ENCODE results near the gene EEFSEC.

EEFSEC gene

DNA sequence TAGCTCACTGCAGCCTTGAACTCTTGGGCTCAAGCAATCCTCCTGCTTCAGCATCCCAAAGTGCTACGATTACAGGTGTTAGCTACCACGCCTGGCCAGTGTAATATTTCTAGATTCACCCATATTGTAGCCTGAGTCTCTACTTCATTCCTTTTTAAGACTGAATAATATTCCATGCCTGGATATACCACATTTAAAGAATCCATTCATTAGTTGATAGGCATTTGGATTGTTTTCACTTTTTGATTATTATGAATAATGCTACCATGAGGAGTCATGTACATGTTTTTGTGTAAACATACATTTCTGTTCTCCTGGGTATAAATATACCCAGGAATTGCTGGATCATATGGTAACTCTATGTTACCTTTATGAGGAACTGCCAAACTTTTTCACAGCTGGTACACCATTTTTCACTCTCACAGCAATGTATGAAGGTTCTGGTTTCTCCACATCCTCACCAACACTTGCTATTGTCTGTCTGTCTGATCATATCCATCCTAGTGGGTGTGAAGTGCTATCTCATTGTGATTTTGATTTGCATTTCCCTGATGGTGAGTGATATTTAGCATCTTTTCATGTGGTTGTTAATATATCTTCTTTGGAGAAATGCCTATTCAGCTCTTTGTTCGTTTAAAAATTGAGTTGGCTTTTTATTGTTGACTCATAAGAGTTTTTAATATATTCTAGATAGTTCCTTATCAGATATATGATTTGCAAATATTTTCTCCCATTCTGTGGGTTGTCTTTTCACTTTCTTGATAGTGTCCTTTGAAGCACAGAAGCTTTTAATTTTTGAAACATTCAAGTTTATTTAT, 32.6 kb downstream of the EEFSEC start:
- no peak for DNase-seq

DNA sequence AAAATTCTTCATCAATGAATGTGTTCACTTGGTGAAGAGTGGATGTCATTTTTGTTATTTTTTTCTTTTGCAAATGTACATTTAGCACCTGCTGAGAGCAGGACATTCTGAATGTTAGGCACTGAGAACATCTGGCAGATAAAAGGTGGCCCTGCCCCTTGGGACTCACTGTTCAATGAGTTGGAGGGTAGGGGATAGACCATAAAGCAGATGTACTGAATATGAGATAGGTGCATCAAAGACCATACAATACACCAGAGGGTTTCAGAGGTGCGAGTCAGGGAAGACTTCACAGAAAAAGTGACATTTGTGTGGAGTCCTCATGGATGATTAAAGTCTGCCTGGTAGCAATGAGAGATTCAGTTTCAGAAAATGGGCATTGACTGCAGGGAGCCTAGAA, 34.2 kb downstream of the EEFSEC start:
- DNase-seq, result no peak

DNA sequence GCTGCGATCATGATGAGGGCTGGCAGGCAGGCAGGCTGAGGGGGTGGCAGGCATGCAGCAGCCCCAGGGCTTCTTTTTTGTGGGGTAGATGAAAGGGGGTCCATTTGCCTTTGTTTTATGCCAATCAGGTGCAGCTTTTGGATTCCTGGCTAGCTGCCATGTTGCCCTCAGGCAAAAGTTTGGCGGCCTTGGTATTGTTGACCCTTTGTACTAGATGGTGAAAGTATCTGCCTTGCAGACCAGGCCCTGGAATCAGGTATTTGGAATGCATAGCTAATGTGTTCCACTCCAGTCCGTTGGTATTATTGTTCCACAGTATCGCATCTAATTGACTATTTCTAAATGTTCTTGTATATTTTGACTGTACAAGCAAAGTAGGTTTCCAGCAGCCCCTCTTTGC, 35.0 kb downstream of the EEFSEC start:
- no peak for DNase-seq

DNA sequence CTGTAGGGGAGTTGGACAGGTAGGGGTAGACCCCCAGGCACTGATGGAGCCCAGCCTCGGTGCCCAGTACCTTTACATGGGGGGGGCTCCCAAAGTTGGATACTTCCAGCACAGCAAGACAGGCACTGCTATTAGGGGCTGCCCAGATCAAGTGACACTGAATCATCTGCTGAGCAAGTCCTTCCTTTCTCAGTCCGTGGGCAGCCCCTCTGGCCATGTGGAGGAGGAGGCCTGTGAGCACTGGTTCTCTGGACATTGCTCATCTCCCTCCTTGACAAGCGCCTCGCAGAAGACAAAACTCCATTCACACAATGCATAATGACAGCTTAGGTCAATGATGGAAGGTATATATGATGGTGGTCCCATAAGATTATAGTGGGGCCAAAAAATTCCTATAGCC, 35.7 kb downstream of the EEFSEC start:
- no peak for DNase-seq

DNA sequence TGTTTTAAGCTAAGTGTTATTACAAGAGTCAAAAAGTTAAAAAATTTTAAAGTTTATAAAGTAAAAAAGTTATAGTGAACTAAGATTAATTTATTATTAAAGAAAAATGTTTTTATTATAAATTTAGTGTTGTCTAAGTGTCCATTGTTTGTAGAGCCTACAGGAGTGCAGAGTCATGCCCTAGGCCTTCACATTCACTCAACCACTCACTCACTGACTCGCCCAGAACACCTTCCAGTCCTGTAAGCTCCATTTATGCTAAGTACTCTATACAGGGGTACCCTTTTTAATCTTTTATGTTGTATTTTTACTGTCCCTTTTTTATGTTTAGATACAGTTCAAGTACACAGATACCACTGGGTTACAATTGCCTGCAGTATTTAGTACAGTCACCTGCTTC, 37.2 kb downstream of the EEFSEC start:
- no peak for DNase-seq

DNA sequence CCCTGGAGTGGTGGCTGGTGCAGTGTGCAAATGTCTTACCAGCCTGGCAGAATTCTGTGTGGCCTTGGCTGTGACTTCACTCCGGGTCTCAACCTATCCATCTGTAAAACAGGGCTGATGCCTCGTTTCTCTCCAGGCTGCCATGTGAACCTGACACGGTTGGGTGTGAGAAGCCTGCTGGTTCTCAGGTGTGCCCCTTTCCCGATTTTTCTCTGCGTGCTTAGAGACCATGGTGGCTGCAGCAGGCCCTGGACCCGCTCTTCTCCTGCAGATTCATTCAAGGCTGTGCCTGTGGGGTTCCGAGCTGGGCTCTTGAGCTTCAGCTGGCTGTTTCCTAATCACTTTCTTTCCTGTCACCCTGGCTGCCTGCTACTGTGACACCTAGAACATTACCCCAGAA, 38.9 kb downstream of the EEFSEC start:
- no peak for DNase-seq

DNA sequence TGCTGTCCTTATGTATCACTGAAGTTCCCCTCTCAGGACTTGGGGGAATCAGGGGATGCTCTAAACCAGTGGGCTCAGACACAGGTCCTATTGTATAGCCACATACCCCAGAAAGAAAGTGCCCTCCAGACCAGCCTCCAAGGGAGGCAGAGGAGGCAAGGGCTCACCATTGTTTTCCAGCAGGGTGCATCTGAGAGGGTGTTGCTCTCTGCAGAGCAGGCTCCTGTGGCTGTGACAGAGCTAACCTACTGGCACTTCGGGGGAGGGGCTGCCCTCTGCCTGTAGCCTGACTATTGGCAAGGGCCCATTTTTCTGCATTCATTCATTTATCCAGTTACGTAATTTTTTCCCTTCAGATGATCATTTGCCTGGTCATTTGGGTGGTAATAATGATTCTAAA, 39.9 kb downstream of the EEFSEC start:
- DNase-seq, result no peak

DNA sequence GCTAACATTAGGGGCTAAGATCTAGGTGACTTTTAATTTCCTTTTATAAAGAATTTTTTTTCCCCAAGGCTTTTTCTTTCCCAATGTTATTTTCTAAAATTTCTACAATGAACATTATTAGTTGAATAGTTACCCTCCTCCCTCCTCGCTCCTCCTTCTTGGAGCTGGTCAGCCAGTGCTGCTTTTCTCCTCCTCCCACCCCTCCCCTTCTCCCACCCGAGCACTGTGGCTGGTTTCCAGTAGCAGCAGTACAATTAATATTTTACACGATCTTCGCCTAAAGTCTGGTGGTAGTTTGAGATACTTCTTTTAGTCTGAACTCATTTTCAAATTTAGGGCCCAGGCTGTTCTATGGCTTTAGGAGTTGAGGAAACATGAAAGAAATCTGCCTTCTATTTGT, 41.6 kb downstream of the EEFSEC start:
- DNase-seq, result no peak

DNA sequence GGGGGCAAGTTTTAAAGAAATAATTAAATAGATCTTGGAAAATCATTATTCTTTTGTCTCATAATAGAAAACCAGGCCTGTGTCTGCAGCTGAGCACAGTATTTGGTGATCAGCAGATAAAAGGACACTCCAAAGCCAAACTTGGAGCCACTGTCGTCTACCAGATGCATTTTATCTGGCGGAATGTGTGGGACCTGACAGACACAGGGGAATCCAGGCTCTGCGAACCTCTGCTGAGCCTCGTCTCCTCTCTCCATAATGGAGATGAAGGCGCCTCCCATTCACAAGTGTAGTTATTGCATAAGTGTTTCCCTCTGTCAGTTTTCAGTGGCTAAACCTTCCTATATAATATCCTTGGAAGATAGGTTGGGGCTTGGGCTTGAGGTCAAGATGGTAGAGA, 42.1 kb downstream of the EEFSEC start:
- no peak for DNase-seq

DNA sequence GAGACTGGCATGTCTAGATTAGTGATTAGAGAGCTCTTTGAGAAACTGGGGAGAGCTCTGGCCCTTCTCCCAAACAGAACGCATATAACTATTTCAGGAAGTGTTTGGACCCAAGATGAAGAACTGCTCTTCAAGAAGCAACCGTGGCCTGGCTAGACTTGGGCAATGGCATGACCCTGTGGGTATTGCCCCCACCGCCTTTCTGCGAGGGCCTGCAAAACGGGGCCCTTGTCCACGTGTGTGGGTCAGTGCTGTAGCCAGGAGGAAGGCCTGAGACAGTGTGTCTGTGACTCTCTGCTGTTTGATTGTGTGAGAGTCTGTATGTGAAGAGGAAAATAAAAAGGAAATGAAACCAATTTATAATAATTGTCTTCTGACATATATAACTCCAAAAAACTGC, 42.5 kb downstream of the EEFSEC start:
- DNase-seq, result no peak

DNA sequence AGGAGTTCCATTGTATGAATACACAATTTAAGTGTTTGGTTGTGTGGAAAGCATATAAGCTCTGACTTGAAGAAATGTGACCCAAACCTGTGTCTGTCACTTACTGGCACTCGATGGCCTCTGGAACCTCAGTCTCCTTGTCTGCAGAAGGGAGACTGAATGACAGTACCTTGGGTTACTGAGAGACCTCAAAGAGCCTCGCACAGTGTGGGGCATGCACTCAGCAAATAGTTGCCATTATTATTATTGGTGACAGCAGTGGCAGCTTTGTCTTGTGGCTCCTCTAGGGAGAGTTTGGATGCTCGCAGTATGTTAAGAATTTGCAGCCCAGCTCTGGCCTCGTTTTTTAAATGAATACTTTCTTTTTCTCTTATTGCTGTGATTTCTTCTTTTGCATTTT, 43.4 kb downstream of the EEFSEC start:
- DNase-seq, result no peak

DNA sequence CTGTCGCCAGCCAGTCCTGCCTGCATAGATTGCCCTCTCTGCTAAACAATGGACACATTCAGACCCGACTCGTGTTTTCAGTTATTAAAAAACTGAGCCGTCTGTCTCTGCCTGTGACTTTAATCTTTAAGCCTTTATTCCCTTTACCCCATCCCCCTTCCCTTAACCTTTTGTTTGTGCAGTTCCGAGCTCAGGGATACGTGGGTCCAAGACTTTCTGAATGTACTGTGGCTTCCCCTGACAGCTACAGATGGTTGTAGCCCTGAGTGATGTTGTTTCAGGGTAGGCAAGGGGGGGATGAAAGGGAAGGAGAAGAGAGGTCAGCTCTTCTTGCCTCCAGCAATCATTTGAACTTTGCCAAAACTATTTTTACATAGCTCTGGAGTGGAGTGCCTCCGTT, 44.6 kb downstream of the EEFSEC start:
- no peak for DNase-seq

DNA sequence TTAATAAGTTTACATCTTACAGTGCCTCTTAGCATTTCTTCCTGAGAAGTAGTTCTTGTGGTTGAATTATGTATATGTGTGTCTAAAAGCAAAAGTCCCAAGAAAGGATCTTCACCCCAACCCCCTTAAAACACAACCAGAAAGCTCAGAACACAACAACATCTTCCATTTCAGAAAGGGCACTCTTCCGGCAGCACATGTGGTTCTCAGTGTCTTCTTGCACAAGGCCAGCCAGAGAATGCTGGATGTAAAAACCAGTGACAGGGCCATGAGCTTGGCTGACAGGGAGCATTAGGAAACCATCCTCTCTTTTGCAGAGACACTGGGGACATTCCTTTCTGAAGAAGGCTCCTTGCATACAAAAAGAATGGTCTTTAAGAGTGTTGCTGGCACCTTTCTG, 45.0 kb downstream of the EEFSEC start:
- no peak for DNase-seq

DNA sequence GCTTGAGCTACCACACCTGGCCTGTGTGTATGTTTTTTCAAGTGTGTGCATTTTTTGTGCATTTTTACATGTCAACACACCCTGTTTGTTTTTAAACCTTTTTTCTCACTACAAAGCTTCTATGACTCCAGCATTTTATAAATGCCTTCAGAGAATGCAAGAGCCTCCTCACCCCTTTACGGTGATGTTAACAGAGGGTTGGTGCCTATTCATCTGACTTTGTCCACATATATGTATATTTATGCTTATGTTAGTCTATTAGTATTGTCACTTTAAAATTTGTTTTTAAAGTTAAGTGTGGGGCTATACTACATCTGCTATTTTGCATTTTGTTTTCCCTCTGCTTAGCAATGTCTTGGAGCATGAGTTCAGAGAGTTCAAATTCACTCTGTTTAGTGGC, 45.8 kb downstream of the EEFSEC start:
- no peak for DNase-seq

DNA sequence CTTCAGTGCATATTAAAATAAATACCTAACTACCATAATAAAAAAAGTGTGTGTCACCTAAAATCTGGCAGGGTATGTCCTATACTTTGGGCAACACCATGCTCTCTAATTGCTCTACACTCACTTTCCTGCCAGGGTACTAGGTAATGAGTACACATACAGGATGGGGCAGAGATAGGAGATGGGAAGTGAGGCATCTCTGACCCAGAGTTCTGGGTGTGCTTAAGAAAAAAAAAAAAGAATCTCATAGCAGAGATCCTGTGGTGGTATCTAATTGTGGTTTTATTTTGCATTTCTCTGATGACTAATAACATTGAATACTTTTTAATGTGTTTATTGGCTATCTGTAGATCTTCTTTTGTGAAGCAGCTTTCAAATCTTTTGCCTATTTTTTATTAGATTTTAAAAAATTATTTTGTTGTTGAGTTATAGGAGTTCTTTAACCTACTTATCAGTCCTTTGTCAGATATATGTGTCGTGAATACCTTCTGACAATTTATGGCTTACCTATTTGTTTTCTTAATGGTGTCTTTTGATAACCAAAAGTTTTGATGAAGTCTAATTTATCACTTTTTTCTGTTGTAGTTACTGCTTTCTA, 48.0 kb downstream of the EEFSEC start:
- DNase-seq, result no peak

DNA sequence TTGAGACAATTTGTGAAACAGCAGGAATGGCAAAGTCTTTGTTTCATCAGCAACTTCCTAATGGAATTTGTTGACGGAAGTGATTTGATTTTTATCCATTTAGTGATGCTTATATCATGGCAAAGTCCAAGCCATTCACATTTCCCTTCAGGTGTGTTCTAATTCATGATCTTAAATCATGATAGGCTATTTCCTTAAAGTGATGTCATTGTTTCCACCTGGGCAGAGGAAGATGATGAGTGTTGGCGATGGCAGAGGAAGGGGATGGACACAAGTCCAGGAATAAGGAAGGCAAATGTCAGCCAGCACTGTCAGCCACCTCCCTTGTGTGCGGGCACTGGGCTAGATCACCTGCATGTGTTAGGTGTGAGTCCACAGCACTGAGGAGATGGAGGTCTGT, 49.9 kb downstream of the EEFSEC start:
- no peak for DNase-seq

DNA sequence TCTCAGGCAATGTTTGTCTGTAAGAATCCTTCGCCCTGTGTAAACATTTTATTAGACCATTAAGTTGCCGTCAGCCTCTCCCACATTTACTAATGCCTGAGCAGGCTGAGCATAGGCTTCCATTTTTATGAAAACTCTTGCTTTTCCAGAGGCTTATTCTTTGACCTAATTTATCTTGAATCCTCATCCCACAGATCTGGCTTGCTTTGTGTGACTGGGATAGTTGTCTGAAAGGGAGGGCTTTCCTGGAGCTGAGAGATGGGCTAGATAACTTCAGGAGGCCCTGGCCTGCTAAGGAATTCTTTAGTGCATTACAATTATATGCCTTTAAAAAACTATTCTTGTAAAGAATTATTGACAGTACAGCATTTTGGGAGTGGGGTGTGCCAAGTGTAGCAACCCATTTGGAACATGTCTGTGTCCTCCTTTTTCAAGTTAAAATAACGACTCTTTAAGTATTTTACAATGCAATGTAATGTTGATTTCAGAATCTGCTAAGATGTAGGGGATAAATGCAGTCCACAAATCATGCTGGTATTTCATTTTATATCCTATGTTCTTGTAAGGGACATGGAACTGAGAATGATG, 52.4 kb downstream of the EEFSEC start:
- no peak for DNase-seq

DNA sequence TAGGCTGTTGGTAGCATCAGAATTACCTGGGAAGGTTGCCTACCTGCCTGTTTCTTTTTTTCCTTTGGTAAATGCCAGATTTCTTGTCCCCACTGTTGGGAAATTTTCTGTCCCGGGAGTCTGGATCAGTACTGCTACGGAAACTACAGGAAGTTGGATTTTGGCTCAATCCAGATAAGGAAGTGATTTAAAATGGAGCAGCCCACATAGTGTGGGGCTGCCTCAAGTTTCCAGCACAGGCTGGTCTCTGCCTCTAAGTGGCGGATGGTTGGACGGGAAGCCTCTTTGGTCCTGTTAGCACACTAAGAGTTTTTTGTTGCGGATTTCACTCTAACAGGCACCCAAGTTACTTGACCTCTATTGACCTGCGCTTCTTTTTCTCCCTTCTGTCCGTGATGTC, 54.7 kb downstream of the EEFSEC start:
- DNase-seq, result no peak

DNA sequence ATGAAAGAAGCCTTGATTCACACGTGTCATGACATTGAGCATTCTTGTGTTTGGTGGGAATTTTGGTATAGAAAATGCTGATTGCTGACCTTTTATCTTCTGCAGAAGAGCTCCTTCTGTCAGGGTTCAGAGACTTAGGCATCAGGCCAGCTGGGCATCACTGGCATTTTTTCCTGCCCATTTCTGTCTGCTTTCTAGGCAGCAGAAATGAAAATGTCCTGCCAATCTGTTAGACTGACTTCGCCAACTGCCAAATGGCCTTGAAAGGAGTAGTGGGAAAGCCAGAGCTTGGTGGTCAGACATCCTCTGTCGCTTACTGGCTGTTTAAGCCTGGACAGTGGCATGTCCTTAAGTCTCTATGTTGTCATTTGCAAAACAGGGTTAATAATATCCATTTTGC, 57.4 kb downstream of the EEFSEC start:
- DNase-seq, result no peak

DNA sequence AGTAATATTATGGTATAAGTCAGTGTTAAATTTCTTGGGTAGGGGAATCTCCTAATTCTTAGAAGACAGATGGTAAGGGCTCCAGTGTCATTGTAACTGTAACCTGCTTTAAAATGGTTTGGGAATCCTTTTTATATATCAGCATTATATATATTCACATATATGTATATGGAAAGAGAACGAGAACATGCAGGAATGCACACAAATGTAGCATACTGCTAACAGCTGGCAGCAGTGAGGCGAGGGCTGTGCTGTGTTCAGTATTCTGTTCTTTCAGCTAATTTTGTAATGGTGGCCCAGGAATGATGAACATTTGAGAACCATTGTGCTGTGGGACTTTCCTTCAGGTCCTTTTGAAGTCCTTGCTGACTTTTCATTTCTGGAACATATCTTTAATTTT, 60.8 kb downstream of the EEFSEC start:
- DNase-seq, result no peak

DNA sequence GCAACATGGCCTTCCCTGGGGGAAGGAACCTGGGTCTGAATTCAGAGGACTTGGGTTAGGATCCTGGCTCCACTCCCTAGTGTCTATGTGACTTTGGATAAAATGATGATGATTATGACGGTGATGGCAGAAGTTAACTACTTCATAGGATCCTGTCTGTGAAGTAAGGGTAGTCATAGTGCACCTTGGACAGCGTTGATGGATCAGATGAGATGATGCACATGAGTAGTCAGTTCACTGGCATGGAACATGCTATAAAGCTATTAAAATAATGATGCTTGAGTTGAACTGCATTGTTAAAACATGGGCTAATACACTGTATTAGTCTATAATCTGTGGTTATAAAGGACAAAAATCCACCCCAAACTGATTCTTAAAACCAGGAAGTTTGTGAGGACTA, 62.0 kb downstream of the EEFSEC start:
- DNase-seq, result no peak

DNA sequence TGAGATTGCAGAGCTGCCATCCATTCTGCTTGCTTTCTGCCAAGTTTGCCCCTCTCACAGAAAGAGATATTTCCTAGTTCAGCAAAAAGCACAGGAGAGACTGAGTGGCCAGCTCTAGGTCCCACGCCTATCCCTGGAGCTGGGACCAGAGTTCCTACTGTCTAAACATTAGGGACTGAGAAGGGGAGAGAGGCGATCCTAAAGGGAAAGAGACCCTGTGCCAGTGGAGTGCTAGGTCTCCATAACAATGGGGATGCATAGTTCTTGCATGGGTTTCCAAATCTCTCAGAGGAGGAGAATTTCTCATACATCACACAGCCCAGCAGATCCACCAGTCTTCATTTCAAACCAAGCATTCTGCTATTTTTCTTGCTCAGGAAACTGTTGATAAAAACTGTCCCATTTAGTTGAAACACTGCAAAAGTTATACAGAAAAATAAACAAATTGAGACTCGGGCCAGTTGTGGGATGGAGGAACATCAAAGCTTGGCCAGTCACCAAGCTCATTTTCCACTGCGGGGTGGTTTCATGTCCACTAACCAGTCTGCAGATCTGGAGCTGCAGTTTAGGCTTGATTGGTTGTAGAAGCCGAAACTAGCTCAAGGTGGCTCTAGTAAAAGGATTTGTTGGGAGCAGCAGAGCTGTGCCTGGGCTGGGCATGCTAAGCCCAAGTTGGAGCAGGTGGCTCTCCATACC, 62.7 kb downstream of the EEFSEC start:
- DNase-seq, result no peak

DNA sequence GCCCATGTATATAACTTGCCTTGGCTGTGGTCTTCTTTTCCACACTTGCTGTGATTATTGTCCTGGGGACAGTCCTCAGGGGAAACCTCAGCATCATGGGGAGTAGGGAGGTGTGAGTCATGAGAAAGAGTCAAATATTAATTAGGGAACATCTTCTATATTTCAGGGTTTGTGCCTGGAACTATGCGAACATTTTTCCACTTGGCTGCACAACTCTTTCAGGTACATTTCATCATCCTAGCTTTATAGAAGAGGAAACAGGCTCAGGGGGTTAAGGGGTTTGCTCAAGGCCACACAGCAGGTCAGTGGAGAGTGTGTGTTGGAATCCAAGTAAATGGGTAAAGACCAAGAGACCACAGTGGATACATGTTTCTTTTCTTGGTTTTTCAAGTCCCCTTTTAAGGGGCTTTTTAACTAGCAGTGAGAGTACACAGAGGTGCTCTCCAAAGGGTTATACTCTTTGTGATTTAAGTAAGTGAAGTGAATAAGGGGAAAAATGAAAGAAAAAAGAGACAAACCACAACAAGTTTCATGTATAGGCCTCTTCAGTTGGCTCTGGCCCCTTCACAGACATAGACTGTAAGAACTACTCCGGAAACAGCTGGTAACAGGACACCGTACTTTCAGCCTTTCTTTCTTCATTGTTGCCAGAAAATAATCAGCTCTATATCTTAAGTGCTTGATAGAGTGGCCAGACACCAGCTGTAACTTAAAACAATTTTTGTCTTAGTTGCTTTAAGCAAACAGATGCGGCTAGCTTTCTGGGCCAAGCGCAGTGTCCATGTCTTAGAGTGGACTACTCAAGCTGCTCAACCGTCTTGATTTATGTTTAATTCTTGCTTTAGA, 64.6 kb downstream of the EEFSEC start:
- peak; percentile 15 for DNase-seq

Data from NCI-H2029 (cell line).